Stimulated activated CD4-positive, alpha-beta T cell treated with anti-CD3 and anti-CD28 coated beads, TNF-alpha, amount 100 ng/mL, for 1 hour (primary cell): Measurements from ENCODE around the gene HOXA4.

Experiments used
- DNase-seq, 3 donors: peaks; one replicate each; pipeline ENCODE4 v3.0.0-alpha.2; 2020; ENCODE audit warnings: low read depth in 3 of 3, low spot score in 1 of 3

Gene HOXA4

GRCh38 chr7:27117887-27118491, 12.6 kb downstream of the HOXA4 start:
- no peak for DNase-seq

- DNase-seq = no peak
These were observed 13.3 kb downstream of the HOXA4 start for GRCh38 chr7:27116962-27117886.

- DNase-seq = no peak
These were observed 14.3 kb downstream of the HOXA4 start for GRCh38 chr7:27116031-27116961.

DNA sequence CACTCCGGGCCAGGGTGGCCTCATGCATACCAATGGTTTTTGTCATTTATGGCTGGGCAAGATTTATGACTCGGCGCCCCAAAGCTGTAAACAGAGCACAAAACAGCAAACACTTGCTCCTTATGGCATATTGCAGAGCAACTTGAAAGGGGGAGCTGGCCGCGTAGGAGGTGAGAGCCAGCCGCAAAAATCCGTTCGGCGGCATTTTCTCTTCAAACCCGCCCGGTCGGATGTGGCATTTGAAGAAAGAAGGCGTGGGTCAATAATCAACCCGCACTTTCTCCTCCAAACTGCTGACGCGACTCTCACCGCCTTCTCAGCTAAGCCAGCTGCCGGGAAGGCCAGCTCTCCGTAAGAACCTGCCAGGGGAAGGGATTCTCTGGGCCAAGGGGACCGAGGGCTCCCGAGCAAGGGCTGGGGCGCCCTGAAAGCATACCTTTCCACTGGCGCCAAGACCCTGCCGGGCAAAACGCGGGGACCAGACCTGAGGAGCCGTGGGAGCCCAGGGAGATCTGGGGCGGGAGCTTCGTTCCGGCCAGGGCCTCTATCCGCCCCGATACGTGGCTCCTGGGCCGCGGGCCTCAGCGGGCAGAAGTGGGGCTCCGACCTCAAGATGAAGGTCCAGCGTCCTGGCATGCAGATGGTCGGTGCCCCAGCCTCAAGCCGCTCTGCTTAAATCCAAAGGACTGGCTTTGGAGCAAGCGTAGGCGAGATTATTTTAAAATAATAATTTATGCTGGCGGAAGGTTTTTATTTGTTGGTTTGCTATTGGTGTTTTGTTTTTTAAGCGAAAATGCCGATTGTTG, 15.1 kb downstream of the HOXA4 start:
- DNase-seq = no peak

- DNase-seq = no peak
These were observed 15.7 kb downstream of the HOXA4 start for GRCh38 chr7:27114881-27115220.

DNA sequence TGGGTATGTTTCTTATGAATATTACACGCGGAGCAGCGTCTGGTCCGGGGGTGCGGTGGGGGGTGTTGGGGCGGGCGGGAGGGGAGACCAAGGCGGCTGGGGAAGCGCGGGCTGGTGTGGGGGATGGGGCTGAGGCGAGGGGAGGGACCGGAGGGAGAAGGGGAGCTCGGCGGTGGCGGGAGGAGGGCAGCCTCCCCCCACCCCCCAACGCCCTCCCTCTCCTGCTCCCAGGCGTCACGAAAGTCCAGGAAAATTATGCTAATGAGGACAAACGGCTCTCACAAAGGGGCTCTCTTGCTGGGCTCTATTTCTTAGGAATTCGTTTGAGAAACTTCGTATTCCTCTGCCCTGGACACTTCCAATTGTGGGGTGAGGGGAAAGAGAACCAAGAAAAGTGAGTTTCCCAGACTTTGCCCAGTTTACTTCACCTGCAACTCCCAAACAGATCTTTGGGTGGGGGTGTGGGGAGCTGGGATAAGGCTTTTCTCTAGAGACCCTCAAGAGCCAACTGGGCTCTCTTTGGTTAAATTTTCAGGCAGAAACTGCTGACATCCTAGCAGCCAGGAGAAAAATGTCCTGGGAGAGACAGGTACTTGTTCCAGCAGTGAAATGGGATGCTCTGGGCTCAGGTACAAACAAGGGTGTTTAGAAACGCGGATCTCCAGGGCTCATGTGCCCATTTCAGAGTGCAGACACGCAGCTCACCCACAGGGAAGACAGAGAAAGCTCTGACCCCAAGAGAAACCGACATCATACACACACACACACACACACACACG, 16.4 kb downstream of the HOXA4 start:
- DNase-seq = no peak

DNA sequence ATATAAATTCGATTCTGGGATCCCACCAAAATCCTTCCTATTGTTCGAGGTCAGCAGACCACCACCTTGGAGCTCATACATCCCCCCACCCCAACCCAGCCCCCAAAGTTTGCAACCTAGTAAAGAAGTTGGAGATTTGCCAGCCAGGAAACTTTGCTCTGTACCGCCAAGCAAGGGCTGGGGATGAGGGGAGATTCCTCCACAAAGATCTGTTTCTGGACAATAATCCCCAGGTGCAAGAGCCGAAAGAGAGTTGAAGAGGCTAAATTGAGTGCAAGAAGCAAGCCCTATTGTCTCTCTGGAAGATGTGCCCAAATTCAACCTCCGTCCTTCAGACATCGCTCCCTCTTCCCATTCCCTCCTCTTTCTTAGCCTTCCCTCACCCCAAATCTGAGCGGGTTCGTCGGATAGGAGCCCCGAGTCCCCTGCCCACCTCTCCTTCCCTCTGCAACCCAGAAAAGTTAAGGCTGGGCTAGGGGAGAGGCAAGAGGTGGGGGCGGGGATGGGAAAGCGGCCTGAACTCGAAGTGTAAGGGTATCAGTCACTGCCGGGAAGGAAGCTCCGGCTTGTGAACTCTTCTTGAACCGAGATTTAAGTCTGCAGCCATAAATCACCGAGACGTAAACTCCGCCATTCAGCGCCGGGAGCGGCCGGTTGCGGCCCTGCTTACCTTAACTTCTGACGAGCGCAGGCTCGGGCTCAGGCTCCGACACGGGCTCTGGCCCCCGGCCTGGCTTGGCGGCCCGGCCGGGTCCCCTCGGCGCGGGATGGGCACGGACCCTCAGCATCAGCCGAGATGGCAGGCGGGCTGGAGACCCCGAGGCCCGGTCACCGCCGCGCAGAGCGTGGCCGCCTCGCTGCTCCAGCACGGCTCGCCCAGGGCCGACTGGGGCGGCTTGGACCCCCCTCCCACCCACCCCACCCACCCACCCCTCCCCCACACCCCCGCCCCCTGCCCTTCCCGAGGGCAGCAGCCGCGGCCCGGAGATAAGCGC, 17.3 kb downstream of the HOXA4 start:
- no peak for DNase-seq

- DNase-seq = no peak
These were observed 18.2 kb downstream of the HOXA4 start for GRCh38 chr7:27112361-27112760.

GRCh38 chr7:27111751-27112277, 18.7 kb downstream of the HOXA4 start:
- no peak for DNase-seq

DNA sequence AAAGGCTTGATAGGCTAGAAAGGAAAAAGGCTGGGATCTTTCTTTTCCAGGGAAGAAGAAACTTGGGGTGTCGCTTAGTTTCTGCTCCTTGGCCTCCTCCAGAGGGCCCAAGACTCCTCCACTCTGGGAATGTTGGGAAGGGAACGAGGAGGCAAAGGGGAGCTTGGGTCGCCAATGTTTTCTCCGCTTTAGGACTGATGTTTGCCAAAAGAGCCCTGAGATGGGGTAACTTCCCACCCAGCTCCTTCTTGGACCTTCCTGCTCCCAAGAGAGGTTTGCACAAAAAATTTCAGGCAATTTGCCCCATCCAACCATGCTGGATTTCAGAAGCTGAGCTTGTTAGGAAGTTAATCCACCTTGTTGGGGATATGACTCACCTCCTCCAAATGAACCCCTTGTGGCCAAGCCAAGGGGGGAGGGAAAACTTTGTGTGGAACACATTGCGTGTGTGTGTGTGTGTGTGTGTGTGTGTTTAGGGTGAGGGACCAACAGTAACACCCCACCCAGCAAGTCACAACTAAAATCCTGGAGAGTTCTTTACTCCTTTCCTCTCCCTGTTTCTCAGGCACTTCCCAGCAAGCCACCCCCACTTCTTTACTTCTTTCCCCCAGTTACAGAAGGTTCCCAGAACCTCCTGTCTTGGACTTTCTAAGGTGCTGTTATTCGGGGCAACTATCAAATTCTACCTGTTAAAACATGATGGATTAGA, 19.4 kb downstream of the HOXA4 start:
- no peak for DNase-seq

- no peak for DNase-seq
These were observed 20.1 kb downstream of the HOXA4 start for GRCh38 chr7:27110186-27111031.

DNA sequence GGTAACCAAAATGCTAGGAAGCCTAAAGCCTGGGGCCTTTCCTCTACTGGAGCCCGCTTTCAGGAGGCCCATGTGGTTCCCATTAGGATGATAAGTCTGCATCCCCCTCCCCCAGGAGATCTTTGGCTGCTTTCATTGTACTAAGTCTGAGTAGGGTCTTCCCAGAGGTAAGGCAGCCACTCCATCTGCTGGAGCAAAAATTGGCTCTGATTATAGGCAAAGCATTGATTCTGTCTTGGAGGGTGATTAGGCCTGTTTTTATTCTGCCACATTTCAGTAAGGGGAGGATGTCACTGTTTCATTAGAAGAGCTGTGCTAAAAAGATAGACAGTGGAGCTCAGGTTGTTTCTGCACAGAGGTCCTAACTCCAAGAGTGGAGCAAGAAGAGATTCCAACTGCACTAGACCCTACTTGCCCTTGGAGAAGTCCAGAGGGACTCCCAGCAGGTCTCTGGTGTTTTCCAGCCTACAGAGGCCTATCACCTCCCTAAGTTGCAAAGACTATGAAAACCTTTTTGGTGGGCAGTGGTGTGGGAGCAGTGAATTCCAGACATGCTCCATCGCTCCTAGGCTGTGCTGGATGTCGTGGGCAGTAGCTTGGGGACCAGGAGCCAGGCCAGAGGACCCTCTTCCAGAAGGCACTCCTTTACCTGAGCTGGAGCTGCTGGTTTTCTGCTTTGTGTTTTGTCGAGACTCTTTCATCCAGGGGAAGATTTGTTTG, 20.9 kb downstream of the HOXA4 start:
- DNase-seq = no peak

GRCh38 chr7:27108390-27109127, 22.0 kb downstream of the HOXA4 start:
- no peak for DNase-seq

DNA sequence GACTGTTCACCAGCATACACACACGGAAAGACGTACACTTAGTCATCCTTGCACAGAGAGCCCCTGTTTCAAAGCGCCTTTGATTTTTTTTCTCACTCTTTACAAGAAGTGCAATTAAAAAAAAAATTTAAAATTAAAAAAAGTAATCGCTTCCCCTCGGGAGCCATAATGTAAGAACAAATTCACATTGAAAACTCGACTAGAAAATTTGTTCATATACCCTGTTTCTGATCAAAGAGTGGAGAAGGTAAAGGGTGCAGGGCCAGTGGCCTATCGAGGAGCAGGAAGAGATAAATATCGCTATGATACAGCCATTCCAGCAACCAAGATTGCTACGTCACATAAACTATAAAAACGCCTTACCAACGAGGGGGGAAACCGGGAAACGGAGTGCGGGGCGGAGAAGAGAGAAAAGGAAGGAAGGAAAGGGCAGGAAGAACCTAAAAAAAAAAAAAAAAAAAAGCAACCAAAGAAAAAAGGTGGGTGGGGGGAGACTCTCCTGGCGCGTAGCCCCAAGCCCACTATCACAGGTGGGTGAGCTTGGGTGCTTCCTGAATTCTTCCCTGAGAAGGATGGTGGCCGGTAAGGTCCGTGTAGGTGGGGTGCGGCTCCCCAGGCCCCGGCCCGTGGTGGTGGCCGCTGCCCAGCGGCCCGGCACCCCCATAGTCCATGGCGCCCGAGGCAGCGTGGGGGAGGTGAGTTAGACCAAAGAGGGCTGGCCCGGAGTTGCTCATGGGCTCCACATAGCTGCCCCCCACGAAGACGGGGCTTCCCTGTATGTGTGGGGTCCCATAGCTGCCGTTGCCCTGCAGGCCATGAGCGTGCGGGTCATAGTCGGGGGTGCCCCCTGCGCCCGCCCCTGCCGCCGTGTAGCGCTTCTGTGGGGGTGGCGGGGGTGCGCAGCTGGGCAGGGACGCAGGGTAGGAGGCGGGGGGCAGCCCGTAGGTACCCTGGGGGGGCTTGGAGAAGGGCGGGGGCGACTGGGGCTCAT, 22.9 kb downstream of the HOXA4 start:
- DNase-seq = no peak

- DNase-seq = no peak
These were observed 23.7 kb downstream of the HOXA4 start for GRCh38 chr7:27106901-27107240.
